Activated CD8-positive, alpha-beta memory T cell treated with anti-CD3 and anti-CD28 coated beads for 4 hours (primary cell): ENCODE results near the gene EBF3.

Source experiments
- DNase-seq, 2 donors: peaks; one replicate each; pipeline ENCODE4 v3.0.0-alpha.2; 2020; ENCODE audit warnings: low read depth in 2 of 2

The EBF3 gene

GRCh38 chr10:129959544-129960480 is 4.3 kb downstream of the EBF3 start:
- no peak for DNase-seq

- no peak for DNase-seq
These were observed 5.2 kb downstream of the EBF3 start for GRCh38 chr10:129958629-129959543.

GRCh38 chr10:129958148-129958628 is 5.9 kb downstream of the EBF3 start:
- DNase-seq, result no peak

GRCh38 chr10:129956876-129957673 is 7.0 kb downstream of the EBF3 start:
- no peak for DNase-seq

GRCh38 chr10:129956286-129956670 is 7.8 kb downstream of the EBF3 start:
- no peak for DNase-seq

- no peak for DNase-seq
These were observed 8.3 kb downstream of the EBF3 start for GRCh38 chr10:129955601-129956285.

- DNase-seq, result no peak
These were observed 9.4 kb downstream of the EBF3 start for GRCh38 chr10:129954492-129955315.

GRCh38 chr10:129953119-129954051 is 10.7 kb downstream of the EBF3 start:
- no peak for DNase-seq

- no peak for DNase-seq
These were observed 11.5 kb downstream of the EBF3 start for GRCh38 chr10:129952378-129953118.

GRCh38 chr10:129951970-129952265 is 12.2 kb downstream of the EBF3 start:
- no peak for DNase-seq

- no peak for DNase-seq
These were observed 12.7 kb downstream of the EBF3 start for GRCh38 chr10:129951101-129951969.

- DNase-seq, result no peak
These were observed 13.4 kb downstream of the EBF3 start for GRCh38 chr10:129950676-129951075.

- no peak for DNase-seq
These were observed 14.2 kb downstream of the EBF3 start for GRCh38 chr10:129949891-129950291.

- DNase-seq, result no peak
These were observed 14.7 kb downstream of the EBF3 start for GRCh38 chr10:129949411-129949810.

- DNase-seq, result no peak
These were observed 17.2 kb downstream of the EBF3 start for GRCh38 chr10:129946859-129947258.

- no peak for DNase-seq
These were observed 17.9 kb downstream of the EBF3 start for GRCh38 chr10:129945941-129946760.

- DNase-seq, result no peak
These were observed 18.5 kb downstream of the EBF3 start for GRCh38 chr10:129945526-129945925.
